HL-60 (cell line): ENCODE measurements around the gene RYR2.

Experiments
- CTCF ChIP-seq: IDR thresholded peaks from one replicate; pipeline ENCODE4 v1.5.1; 2011; ENCODE audit warnings: low read length, control low read depth, inconsistent platforms; ENCODE audit not compliant: insufficient read depth
- POLR2AphosphoS5 ChIP-seq: IDR thresholded peaks from 2 replicates; pipeline ENCODE4 v1.6.1; 2012; ENCODE audit warnings: low read depth

GRCh38 chr1:237270353-237270752 is 228.4 kb downstream of the RYR2 start:
- TF ChIP-seq POLR2AphosphoS5 (no peak), CTCF (no peak)
